GM18909 (cell line): Measurements from ENCODE around the gene TTL.
"Not testable (repeated sequence)": the region's sequence is repeated elsewhere in the genome, so short reads cannot be mapped to it uniquely, and the experiment has no call there.

Source experiments
- ATAC-seq: cut with Tn5 transposase; IDR thresholded peaks from one replicate; pipeline ENCODE4 v1.9.1; 2021; ENCODE audit warnings: mild to moderate bottlenecking; ENCODE audit not compliant: unreplicated experiment, poor library complexity

The TTL gene

GRCh38 chr2:112481528-112482233 is at the start of gene TTL:
TSS of gene TTL (plus strand) at chr2:112482156. CDS start at chr2:112482345, 189 bp downstream.
- ATAC-seq: peak; percentile 74

- not testable (repeated sequence) for ATAC-seq
Observed at GRCh38 chr2:112432390-112432734, 49.6 kb upstream of the TTL start.

- peak; percentile 50 for ATAC-seq
Observed at GRCh38 chr2:112432735-112433479, 49.0 kb upstream of the TTL start.

- ATAC-seq: peak; percentile 98
Observed at GRCh38 chr2:112433480-112433879, 48.5 kb upstream of the TTL start, which contains the start of gene RGPD8. TSS of gene RGPD8 (minus strand) at chr2:112433645. CDS start at chr2:112433453, 192 bp downstream.

GRCh38 chr2:112433932-112434730 is 47.8 kb upstream of the TTL start:
- ATAC-seq: no peak

- not testable (repeated sequence) for ATAC-seq
Observed at GRCh38 chr2:112434890-112435715, 46.9 kb upstream of the TTL start.

GRCh38 chr2:112435716-112436431 is 46.1 kb upstream of the TTL start:
- ATAC-seq: not testable (repeated sequence)

- not testable (repeated sequence) for ATAC-seq
Observed at GRCh38 chr2:112436993-112437392, 45.0 kb upstream of the TTL start.

GRCh38 chr2:112437405-112437831 is 44.5 kb upstream of the TTL start:
- not testable (repeated sequence) for ATAC-seq

- not testable (repeated sequence) for ATAC-seq
Observed at GRCh38 chr2:112438603-112439261, 43.2 kb upstream of the TTL start.

GRCh38 chr2:112444256-112444655 is 37.7 kb upstream of the TTL start:
- not testable (repeated sequence) for ATAC-seq

GRCh38 chr2:112449854-112450253 is 32.1 kb upstream of the TTL start:
- no peak for ATAC-seq

GRCh38 chr2:112451317-112451716 is 30.6 kb upstream of the TTL start:
- ATAC-seq: no peak

- no peak for ATAC-seq
Observed at GRCh38 chr2:112454586-112454985, 27.4 kb upstream of the TTL start.

- no peak for ATAC-seq
Observed at GRCh38 chr2:112459372-112459771, 22.6 kb upstream of the TTL start.

- no peak for ATAC-seq
Observed at GRCh38 chr2:112462178-112462577, 19.8 kb upstream of the TTL start.

GRCh38 chr2:112463256-112463655 is 18.7 kb upstream of the TTL start:
- ATAC-seq: no peak

- no peak for ATAC-seq
Observed at GRCh38 chr2:112465382-112465781, 16.6 kb upstream of the TTL start.
